Suprapubic skin (tissue), 4 donors: ENCODE measurements around the gene ZACN. TPM values are rescaled to one million over a fixed set of nuclear protein-coding genes. Genes with fewer than 3 reads are reported as not detected.

Experiments used
- DNase-seq, 2 donors: peaks; one replicate each; pipeline ENCODE4 v3.0.0-alpha.2; 2019; ENCODE audit warnings: low spot score in 2 of 2
- H3K27ac ChIP-seq: fragments of 200-600 bp; sonication (generic); one replicate; pipeline ENCODE4 v1.5.1; 2019
- H3K27me3 ChIP-seq: fragments of 200-600 bp; sonication (generic); one replicate; pipeline ENCODE4 v1.5.1; 2019
- H3K36me3 ChIP-seq: fragments of 200-600 bp; sonication (generic); one replicate; pipeline ENCODE4 v1.5.1; 2019
- H3K4me1 ChIP-seq: fragments of 200-600 bp; sonication (generic); one replicate; pipeline ENCODE4 v1.5.1; 2019
- H3K4me3 ChIP-seq: fragments of 200-600 bp; sonication (generic); one replicate; pipeline ENCODE4 v1.5.1; 2019; ENCODE audit warnings: mild to moderate bottlenecking
- H3K9me3 ChIP-seq: fragments of 200-600 bp; sonication (generic); one replicate; pipeline ENCODE4 v1.5.1; 2019
- CTCF ChIP-seq, 2 donors: fragments of 200-600 bp in 1 of 2; fragments of 450-650 bp in 1 of 2; sonication (generic) in 1 of 2; IDR thresholded peaks; one replicate each; pipeline ENCODE4 v1.5.1; 2016 to 2019; ENCODE audit warnings: antibody characterized with exemption in 2 of 2, mild to moderate bottlenecking in 1 of 2, moderate library complexity in 1 of 2
- EP300 ChIP-seq: sonication (generic); formaldehyde crosslinking; IDR thresholded peaks from one replicate; pipeline ENCODE4 v1.6.1; 2017; ENCODE audit warnings: antibody characterized with exemption
- POLR2A ChIP-seq, 2 donors: fragments of 450-650 bp; IDR thresholded peaks; one replicate each; pipeline ENCODE4 v1.6.1; 2017; ENCODE audit warnings: antibody characterized with exemption in 2 of 2, mild to moderate bottlenecking in 2 of 2, moderate library complexity in 2 of 2
- POLR2AphosphoS5 ChIP-seq, 3 donors: sonication (generic); formaldehyde crosslinking; IDR thresholded peaks; one replicate each; pipeline ENCODE4 v1.6.1; 2017; ENCODE audit warnings: antibody characterized with exemption in 3 of 3
- WGBS: methylation state at CpG from one replicate; pipeline ENCODE4 v1.1.5; 2018; 5-methylcytosine and 5-hydroxymethylcytosine counted together
- total RNA-seq, 4 donors: library from RNA; depleted of rRNA; stranded (reverse); fragments of >200 nt; gene quantifications; one replicate each; pipeline ENCODE4 v1.1.0, GENCODE V29; 2016

The ZACN gene
- total RNA-seq, 4 donors from 2014 or later, result not detected

GRCh38 chr17:76094046-76094445 is 15.1 kb downstream of the ZACN start:
- Histone ChIP-seq H3K27ac (no peak overlapping the region), H3K4me1 (no peaks in the 10 kb centered on the region), H3K4me3 (no peak overlapping the region), H3K9me3 (no peaks in the 10 kb centered on the region), H3K36me3 (peaks cover 93% of the 10 kb centered on the region), H3K27me3 (no peaks in the 10 kb centered on the region)
- DNase-seq, result no peak
- TF ChIP-seq POLR2A (IDR thresholded peaks at IDR 0.05) (no peak), EP300 (no peak), CTCF (IDR thresholded peaks at IDR 0.05) (no peak), POLR2AphosphoS5 (IDR thresholded peaks at IDR 0.05) (no peak)
- WGBS, result 83% methylated on average over 6 of the region's 11 CpGs

- WGBS, result 81% methylated on average over 13 of the region's 13 CpGs
- Histone ChIP-seq H3K36me3 (peaks cover 92% of the 10 kb centered on the region), H3K9me3 (no peaks in the 10 kb centered on the region)
These were observed 17.0 kb downstream of the ZACN start for GRCh38 chr17:76095943-76096342.

GRCh38 chr17:76097716-76098295 is 18.8 kb downstream of the ZACN start:
- Histone ChIP-seq H3K4me3 (no peak overlapping the region), H3K36me3 (peaks cover 84% of the 10 kb centered on the region), H3K27ac (no peak overlapping the region), H3K4me1 (peaks cover 12% of the 10 kb centered on the region), H3K27me3 (no peaks in the 10 kb centered on the region), H3K9me3 (no peaks in the 10 kb centered on the region)
- no peak for TF ChIP-seq POLR2AphosphoS5 (IDR thresholded peaks at IDR 0.05)
- no peak for TF ChIP-seq CTCF (IDR thresholded peaks at IDR 0.05)
- TF ChIP-seq EP300, result no peak
- no peak for TF ChIP-seq POLR2A (IDR thresholded peaks at IDR 0.05)
- 93% methylated on average over 19 of the region's 19 CpGs for WGBS
- DNase-seq, result no peak

More at GRCh38 chr17:76095943-76096342, 17.0 kb downstream of the ZACN start:
- no peak overlapping the region for H3K27ac ChIP-seq
- TF ChIP-seq POLR2AphosphoS5 (IDR thresholded peaks at IDR 0.05) (no peak), POLR2A (IDR thresholded peaks at IDR 0.05) (no peak), CTCF (IDR thresholded peaks at IDR 0.05) (no peak), EP300 (no peak)
- no peak overlapping the region for H3K4me3 ChIP-seq
- H3K27me3 ChIP-seq, result no peaks in the 10 kb centered on the region
- H3K4me1 ChIP-seq, result no peaks in the 10 kb centered on the region
- DNase-seq, result no peak

GRCh38 chr17:76102944-76103273 is 23.9 kb downstream of the ZACN start:
- Histone ChIP-seq H3K9me3 (no peaks in the 10 kb centered on the region), H3K4me1 (peaks cover 24% of the 10 kb centered on the region), H3K4me3 (peak overlapping the region; percentile 95), H3K27ac (peak overlapping the region; percentile 79), H3K27me3 (no peaks in the 10 kb centered on the region), H3K36me3 (peaks cover 33% of the 10 kb centered on the region)
- no peak for DNase-seq
- 3% methylated on average over 4 of the region's 4 CpGs for WGBS
- TF ChIP-seq POLR2AphosphoS5 (IDR thresholded peaks at IDR 0.05) (no peak), POLR2A (IDR thresholded peaks at IDR 0.05) (no peak), EP300 (no peak), CTCF (IDR thresholded peaks at IDR 0.05) (no peak)

GRCh38 chr17:76103274-76104139 is 24.5 kb downstream of the ZACN start, which contains the start of gene EXOC7:
TSS of gene EXOC7 (minus strand) at chr17:76103787. CDS start at chr17:76103692, 95 bp downstream.
- peaks cover 24% of the 10 kb centered on the region for H3K4me1 ChIP-seq
- H3K27me3 ChIP-seq, result no peaks in the 10 kb centered on the region
- peak within 1 kb of the TSS; percentile 95 for H3K4me3 ChIP-seq
- 6% methylated on average over 32 of the region's 55 CpGs for WGBS
- no peaks in the 10 kb centered on the region for H3K9me3 ChIP-seq
- H3K27ac ChIP-seq, result peak within 1 kb of the TSS; percentile 79
- H3K36me3 ChIP-seq, result peaks cover 29% of the 10 kb centered on the region
- TF ChIP-seq POLR2AphosphoS5 (IDR thresholded peaks at IDR 0.05) (no peak), EP300 (no peak), POLR2A (IDR thresholded peaks at IDR 0.05) (peak in 1 of 2 donors; percentile 44), CTCF (IDR thresholded peaks at IDR 0.05) (no peak)
- DNase-seq, result peak; percentile 94 to 95
